GM21717 (cell line): ENCODE data around the gene LHB.

Experiments used
- ATAC-seq: cut with Tn5 transposase; IDR thresholded peaks from one replicate; pipeline ENCODE4 v1.9.1; 2021; ENCODE audit warnings: mild to moderate bottlenecking, moderate library complexity; ENCODE audit not compliant: unreplicated experiment

The LHB gene

DNA sequence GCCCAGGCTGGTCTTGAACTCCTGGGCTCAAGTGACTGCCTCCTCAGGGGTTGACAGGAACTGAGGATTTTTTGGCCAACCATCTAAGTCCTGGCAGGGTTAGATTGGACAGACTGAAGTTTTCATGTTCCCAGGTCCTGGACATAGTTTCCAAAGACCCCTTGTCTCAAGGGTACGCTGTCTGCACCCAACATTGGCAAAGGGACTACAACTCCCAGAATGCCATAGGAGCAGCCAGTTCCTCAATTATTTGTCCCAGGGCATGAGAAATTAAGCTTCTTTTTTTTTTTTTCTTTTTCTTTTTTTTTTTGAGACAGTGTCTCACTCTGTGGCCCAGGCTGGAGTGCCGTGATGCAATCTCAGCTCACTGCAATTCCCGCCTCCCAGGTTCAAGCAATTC, 30.7 kb downstream of the LHB start:
- ATAC-seq, result no peak

DNA sequence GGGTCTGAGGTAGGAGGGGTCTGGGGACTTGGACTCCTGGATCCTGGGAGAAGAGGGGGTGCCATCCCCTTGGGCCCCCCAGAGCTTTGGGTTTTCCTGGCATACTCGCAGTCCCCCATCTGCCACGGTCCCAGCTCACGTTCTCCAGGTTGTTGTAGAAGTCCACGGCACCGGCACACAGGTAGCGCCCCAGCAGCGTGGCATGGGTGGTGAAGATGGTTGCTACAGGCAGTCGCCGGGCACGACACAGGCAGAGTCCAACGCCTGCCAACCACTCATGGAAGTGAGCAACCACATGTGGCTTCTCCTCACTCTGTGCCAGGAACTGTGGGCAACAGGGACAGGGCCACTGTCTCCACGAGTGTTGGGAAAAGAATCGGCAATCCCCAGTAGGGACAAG, 31.2 kb downstream of the LHB start:
- no peak for ATAC-seq

DNA sequence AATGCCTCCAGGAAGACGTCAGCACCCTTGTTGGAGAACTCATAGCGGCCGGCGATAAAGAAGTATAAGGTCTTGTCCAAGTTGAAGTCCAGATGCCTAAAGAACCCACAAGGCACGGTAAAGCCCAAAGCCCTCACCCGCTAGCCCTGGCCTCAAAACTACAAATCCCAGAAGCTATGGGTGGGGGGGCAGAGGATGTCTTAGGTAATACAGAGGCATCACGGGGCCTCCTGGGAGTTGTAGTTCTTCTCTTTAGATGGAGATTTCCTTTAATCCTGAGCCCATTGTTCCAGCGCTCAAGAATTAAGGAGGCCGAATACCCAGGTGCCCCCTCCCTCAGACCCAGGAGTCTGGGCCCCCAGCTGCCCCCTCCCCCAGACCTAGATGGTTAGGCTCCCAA, 34.6 kb downstream of the LHB start:
- ATAC-seq, result no peak

- ATAC-seq, result no peak
These were observed 39.8 kb downstream of the LHB start for GRCh38 chr19:48977061-48977460.

GRCh38 chr19:48975947-48976847, 40.7 kb downstream of the LHB start:
- ATAC-seq, result no peak

DNA sequence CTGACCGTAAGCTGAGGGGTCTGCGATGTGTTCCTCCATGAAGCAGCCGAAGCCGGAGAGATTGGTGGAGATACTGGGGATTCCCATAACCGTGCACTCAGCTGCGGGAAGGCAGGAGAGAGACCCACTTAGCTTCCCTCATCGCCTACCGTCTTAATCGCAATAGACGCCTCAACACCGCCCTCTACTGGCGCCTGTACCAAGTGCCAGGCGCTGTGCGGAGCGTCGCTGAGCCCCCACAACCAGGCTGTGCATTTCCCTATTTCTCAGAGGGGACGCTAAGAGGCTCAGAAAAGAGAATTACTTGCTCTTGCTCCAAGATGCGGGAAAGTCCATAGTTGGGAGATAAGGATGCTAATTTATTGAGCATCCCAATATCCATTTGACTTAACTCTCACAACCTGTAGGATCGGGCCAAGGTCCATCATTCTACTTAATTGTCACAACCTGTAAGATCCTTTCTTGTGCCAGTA, 45.9 kb downstream of the LHB start:
- ATAC-seq, result no peak

DNA sequence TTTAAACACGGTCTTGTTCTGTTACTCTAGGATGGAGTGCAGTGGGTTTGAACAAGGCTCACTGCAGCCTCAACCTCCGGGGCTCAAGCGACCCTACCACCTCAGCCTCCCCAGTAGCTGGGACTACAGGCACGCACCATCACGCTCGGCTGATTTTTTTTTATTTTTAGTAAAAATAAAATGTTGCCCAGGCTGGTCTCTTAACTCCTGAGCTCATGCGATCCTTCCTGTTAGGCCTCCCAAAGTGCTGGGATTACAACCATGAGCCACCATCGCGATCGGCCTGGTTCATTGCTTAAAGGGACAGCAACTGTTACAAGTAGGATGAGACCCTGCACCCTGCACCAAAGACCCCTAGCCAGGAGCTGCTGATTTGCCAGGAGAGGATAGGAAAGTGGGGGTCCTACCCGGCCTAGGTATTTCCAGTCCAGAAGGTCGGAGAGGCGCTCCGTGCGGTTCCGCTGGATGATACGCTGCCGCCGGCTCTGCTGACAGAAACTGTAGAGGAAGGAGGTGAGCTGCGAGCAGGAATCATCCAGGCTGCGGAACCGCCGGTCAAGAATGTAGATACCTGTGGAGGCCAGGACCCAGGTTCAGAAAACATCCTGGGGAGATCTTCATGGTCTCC, 46.6 kb downstream of the LHB start:
- no peak for ATAC-seq

DNA sequence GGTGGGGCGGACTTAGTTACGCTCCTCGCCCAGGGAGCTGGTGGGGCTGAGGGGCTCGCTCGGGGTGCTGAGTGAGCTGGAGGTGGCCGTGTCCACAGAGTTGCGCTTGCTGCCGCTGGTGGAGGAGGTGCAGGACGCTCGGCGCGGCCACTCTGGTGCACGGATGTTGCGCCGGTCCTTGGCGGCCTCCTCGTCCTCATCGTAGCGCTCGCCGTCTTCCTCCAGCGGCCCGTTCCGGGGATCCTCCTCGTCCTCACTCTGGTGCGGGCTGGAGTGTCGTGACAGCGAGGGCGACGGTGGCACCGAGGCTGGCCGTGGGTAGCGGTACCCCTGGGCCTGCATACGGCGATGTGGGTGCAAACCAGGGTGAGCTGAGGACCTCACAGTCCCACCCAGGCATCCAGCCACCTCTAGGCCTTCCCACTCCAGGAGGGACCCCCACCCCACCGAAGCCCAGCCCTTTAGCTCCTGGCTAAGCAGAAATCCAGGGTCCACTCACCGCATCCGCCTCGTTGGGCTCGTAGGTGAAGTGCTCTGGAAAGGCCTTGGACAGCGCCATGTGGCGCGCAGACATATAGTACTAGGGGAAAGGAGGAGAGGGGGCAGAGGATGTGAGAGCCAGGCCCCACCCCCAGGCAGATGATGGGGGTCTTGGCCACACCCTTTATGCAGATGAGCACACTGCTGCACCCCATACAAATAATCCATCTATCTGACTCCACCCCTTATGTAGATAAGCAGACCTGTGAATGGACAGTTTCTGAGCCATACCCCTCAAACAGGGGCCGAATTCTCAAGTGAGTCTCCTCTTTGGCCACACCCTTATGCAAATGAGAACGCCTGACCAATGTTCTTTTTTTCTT, 47.4 kb downstream of the LHB start:
- no peak for ATAC-seq

GRCh38 chr19:48968813-48969218, 48.1 kb downstream of the LHB start:
- ATAC-seq, result no peak

DNA sequence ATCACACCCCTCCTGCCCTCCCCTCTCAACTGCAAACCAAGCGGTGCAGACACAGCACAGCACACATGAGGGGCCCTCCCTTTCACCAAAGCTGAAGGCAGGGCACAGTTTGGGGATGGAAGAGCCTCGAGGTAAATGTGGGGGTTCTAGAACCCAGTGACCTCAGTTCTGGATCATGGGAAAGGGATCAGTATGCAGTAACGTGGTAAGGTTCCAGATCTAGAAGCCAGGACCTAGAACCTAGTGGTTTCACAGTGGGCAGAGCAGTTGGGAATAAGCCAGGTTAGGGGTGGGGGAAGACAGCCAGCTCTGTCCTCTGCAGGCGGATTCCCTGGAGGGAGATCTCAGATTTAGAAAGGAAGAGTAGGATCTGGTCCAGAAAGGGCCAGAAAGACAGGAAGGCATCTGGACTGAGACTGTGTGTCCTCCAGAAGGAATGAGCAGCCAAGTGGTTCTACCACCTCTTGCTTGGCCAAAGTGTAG, 48.7 kb downstream of the LHB start:
- no peak for ATAC-seq

- ATAC-seq, result no peak
These were observed 49.3 kb downstream of the LHB start for GRCh38 chr19:48967346-48968178.

DNA sequence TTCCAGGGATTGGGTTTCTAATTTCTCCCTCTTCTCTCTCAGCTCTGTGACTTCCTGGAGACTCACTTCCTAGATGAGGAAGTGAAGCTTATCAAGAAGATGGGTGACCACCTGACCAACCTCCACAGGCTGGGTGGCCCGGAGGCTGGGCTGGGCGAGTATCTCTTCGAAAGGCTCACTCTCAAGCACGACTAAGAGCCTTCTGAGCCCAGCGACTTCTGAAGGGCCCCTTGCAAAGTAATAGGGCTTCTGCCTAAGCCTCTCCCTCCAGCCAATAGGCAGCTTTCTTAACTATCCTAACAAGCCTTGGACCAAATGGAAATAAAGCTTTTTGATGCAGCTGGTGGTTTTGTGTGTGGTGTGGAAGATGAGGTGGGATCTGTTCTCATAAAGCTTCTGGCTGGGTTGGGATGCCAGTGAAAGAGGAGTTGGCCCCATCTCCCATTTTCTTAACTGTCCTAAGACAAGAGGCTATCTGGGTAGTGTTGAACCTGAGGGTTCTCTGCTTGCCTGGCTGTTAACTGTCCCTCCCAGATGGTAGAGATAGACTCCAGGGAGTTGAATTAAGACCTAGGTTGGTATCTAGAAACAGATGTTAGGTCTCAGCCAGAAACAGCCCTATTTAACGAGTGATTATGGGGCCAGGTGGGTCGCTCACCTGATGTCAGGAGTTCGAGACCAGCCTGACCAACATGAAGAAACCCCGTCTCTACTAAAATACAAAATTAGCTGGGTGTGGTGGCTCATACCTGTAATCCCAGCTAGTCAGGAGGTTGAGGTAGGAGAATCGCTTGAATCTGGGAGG, 50.1 kb downstream of the LHB start:
- no peak for ATAC-seq
